ENCODE results near the gene TMEM218.
"Not testable (repeated sequence)": the region's sequence is repeated elsewhere in the genome, so short reads cannot be mapped to it uniquely, and the experiment has no call there.

Gene TMEM218

DNA sequence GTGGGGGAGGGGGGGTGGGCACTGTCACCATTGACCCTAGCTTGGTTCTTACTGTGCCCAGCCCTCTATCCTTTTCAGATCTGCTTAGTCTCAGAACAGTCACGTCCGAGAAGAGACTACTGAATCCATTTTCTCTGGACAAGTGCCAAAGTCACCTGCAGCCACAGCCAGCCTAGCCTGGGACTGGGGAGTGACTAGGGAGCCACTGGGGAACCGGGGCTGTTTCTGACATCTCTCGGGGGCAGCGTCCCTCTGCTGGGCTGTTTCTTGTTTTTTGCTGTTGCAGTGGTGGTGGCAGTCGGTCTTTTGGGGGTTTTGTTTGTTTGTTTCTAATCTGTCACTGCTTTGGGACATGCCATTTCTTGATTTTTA is 39.6 kb downstream of the TMEM218 start:
- no peak for TF ChIP-seq GATA1 (IDR thresholded peaks at IDR 0.05; ENCODE audit: low read depth, low read length)
- no peak for TF ChIP-seq POLR2A (IDR thresholded peaks at IDR 0.05; ENCODE audit: low read length)
- DNase-seq, result no peak

DNA sequence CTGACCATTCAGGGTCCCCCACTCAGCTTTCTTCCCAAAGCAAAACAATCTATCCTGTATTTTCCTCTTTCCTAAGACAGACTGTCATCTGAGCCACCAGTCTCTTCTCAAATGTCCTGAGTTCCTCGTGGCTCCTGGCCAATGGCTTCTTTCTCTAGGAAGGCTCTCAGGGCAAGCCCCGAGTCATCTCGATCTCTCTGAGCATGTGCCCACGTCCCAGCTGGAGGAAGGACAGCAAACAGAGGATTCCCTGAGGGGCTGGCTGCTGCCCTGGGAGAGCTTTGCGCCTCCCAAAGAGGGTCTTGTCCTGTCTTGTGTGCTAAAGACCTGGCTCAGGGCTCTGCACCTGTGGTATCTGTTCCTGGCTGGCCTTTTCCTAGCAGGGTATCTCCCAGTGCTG is 40.0 kb downstream of the TMEM218 start:
- TF ChIP-seq GATA1 (IDR thresholded peaks at IDR 0.05; ENCODE audit: low read depth, low read length) (no peak), POLR2A (IDR thresholded peaks at IDR 0.05; ENCODE audit: low read length) (no peak)
- peak in 1 of 2 experiments; percentile 25 for DNase-seq

DNA sequence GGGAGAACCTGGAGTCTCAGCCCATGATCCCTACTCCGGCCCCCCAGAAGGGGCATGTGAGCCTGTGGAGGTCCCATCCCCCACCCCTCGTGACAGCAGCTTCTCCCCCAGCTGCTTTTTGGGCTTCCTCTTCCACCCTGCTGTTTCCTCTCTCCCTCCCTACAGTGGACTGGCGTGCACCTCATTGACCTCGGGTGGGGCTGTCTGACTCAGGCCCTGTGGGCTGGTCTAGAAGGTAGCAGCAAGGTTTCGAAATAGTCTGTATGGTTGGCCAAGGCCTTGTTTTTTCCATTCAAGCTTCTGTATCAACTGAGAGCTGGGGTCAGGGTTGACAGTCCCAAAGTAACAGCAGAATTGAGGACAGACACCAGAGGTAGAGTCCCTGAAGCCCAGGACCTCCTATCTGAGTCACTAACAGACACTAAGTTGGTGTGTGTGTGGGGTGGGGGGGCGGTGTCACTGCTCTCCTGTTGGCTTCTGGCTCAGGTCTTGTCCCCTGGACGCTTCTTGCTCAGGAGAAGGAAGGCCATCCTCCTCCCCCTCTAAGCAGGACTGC is 40.6 kb downstream of the TMEM218 start:
- no peak for TF ChIP-seq GATA1 (IDR thresholded peaks at IDR 0.05; ENCODE audit: low read depth, low read length)
- TF ChIP-seq POLR2A (IDR thresholded peaks at IDR 0.05; ENCODE audit: low read length), result peak; percentile 44
- peak; percentile 68 to 82 for DNase-seq

DNA sequence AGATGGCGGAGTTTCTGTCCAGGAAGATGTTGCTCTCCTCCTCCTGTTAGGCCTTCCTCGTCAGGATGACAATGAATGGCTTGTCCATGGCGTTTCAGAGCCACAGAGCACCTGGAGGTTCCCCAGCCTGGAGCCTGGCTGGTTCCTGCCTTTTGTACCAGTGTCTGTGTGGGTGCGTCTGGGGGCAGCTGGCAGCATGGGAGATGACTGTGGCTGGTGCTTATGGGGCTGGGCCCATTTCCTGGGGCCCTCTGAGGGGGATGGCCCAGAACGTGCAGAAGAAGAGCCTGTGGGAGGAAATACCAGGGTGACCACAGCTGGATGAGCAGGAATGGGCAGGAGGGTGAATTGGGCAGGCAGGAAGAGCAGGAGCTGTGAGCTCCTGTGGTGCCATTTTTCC is 41.6 kb downstream of the TMEM218 start:
- no peak for DNase-seq

DNA sequence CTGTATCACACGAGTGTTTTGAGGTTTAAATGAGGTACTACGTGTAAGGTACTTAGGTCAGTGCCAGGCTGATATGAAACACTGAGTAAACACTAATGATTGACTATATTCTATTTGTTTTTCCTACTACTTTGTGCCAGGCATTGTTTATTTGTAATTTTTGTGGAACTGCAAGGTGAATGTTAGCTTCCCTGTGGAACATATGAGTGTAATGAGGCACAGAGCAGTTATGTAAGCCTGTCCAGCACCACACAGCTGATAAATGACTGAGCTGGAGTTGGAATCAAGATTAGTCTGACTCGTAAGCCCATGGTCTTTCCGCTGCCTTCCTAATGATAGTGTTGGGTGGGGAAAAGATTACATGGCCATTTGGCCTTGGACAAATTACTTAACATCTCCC is 42.4 kb downstream of the TMEM218 start:
- peak; percentile 65 to 71 for DNase-seq
- no peak for TF ChIP-seq GATA1 (IDR thresholded peaks at IDR 0.05; ENCODE audit: low read depth, low read length)
- no peak for TF ChIP-seq POLR2A (IDR thresholded peaks at IDR 0.05; ENCODE audit: low read length)

More for the DNA sequence above, 41.6 kb downstream of the TMEM218 start:
- TF ChIP-seq GATA1 (IDR thresholded peaks at IDR 0.05; ENCODE audit: low read depth, low read length), result no peak
- TF ChIP-seq POLR2A (IDR thresholded peaks at IDR 0.05; ENCODE audit: low read length), result no peak

DNA sequence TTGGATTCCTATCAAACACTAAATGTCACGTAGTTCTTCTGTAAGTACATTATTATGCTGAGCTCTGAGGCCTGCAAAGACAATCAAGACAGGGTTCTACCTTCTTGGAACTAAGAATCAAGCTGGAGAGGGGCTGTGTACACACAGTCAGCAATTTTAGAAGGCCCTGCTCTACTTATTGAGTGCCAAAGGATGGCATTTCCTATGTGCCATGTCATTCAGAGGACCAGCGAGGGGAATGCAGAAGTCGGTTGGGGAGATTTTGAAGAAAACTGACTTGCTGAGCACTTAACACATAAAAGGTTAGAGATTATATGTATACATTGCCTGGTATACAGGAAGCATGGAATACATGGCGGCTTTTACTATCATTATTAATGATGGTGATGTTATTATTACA is 43.1 kb downstream of the TMEM218 start:
- TF ChIP-seq POLR2A (IDR thresholded peaks at IDR 0.05; ENCODE audit: low read length), result no peak
- no peak for TF ChIP-seq GATA1 (IDR thresholded peaks at IDR 0.05; ENCODE audit: low read depth, low read length)
- DNase-seq, result peak in 1 of 2 experiments; percentile 8

DNA sequence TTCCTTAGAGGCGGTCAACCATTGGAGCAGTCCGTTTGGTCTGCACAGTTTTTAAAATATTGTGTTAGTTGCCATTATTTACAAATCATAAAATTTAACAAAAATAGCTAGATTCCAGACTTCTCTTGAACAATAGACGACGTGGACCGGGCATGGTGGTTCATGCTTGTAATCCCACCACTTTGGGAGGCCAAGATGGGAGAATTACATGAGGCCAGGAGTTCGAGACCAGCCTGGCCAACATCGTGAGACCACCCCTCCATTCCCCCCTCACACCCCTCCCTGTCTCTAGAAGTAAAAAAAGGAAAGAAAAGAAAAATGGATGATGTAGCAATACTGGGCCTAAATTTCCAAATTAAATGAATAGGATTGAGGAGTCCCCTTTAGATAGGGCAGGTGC is 47.4 kb downstream of the TMEM218 start:
- DNase-seq, result no peak
- TF ChIP-seq GATA1 (IDR thresholded peaks at IDR 0.05; ENCODE audit: low read depth, low read length) (no peak), POLR2A (IDR thresholded peaks at IDR 0.05; ENCODE audit: low read length) (peak; percentile 32)

DNA sequence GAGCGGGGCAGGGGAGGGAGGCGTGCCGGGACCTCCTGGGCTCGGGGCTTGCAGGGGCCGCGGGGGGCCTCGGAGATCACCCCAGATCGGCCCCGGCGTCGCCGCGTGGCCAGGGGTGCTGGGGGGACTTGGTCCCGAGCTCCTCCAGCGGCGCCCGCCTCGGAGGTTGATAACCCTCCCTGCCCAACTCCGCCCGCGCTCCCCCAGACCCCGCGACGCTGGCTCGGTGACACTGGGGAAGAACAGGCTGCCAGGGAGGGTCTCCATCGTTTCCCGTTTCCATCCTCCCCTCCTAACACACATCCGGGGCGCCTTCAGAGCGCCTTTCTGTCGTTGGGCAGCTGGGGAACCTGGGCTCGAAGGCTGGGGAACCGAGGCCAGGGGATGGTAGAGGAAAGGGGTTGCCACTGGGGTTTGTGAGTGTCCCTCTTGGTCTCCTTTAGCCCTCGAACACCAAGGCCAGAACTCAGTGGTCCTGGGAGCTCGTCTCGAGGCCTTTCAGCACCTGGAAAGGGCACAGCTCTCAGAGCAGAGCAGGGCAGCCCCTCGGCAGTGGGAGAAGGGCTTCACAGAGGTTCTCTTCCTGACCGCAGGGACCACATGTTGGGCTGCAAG is 47.9 kb downstream of the TMEM218 start:
- DNase-seq, result no peak
- TF ChIP-seq POLR2A (IDR thresholded peaks at IDR 0.05; ENCODE audit: low read length), result no peak

DNA sequence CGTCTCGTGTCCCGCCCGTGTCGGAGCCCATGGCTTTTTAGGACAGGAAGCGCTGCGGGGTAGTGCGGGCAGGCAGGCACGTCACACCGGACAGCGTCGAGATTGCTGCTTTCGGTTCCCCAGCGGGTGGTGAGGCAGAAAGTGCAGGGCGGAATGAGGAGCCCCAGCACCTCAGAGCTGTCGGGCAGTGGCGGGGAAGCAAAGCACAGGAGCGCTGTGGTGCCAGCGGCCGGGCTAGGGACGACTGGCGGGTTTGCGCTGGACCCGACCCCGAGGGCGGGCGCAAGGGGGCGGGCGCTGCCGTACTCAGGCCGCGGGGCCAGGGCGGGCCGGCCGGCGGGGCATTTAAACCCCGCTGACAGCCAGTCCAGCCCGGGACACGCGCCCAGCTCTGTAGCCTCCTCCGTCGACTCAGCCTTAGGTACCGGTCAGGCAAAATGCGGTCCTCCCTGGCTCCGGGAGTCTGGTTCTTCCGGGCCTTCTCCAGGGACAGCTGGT is 48.4 kb downstream of the TMEM218 start, which contains the start of gene SLC37A2:
Gene SLC37A2, plus strand, starts transcription at position 375 of the 498 bp plus-strand sequence. Its CDS starts 63 bp downstream, at position 438.
- TF ChIP-seq POLR2A (IDR thresholded peaks at IDR 0.05; ENCODE audit: low read length) (peak; percentile 20), GATA1 (IDR thresholded peaks at IDR 0.05; ENCODE audit: low read depth, low read length) (no peak)

DNA sequence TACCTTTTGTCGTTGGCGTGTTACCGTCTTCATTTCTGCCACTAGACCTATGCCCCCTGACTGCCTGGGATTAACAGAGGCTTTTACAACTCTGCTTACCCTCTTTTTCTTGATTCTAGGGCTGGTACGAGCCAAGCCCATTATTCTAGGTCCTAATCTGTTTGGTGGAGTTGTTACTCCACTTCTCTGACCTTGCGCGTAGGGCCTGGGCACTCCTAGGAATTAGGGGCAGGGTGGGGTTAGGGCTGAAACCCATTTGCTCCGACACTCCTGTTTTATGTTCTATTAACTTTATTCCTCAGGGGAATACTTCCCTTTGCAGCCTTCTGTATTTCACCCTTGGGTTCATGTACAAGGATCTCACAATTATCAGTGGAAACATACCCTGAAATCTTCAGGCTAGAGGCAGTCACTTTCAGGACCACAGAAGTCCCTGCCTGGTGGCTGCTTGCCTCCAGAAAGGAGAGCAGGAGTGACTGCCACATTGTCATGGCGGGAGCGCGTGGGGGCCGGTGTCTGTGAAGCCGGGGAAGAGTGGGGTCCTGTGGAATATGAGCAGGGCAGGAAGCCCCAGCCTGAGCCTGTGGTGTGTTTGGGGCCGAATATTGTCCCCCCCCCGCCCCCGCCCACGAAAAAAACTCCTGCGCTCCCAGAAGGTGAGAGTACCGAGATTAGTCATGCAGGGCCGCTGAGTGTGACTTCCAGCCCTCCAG is 49.1 kb downstream of the TMEM218 start:
- TF ChIP-seq GATA1 (IDR thresholded peaks at IDR 0.05; ENCODE audit: low read depth, low read length), result no peak
- TF ChIP-seq POLR2A (IDR thresholded peaks at IDR 0.05; ENCODE audit: low read length), result no peak
- DNase-seq, result no peak

More for the DNA sequence above, 48.4 kb downstream of the TMEM218 start, which contains the start of gene SLC37A2:
- peak; percentile 43 to 61 for DNase-seq

DNA sequence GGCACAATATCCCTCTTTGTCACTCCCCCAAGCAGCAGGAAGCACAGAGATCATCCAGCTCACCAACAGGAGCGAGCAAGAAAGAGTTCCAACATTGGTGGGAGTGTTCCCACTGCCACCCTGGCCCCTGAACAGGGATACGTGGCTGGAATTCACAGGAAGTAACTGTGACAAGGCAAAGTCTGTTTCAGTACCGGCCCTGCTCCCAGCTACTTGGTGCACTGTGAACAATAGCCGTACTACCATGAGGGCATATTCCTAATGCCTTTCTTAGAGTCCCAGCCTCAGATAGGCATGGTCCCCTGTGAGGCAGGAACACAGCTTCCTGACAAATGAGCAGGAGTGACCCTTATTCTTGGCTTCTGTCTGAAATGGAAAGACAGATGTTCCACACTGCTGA is 50.1 kb downstream of the TMEM218 start:
- no peak for TF ChIP-seq GATA1 (IDR thresholded peaks at IDR 0.05; ENCODE audit: low read depth, low read length)
- TF ChIP-seq POLR2A (IDR thresholded peaks at IDR 0.05; ENCODE audit: low read length), result no peak
- no peak for DNase-seq

DNA sequence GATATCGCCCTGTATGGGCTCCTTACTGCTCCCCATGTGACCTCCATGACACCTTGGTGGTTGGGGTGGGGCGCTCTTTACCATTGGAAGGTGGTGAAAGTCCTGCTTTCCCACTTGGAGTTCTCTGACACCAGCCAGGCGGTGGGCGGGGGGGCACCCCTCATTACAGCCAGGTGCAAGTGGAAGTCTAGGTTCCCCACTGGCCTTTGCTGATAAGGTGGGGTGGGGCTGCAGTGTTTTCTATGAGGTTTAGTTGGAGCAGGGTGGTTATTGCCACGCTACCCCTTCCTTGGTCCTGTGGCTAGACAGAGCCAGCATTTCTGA is 53.8 kb downstream of the TMEM218 start:
- no peak for DNase-seq

DNA sequence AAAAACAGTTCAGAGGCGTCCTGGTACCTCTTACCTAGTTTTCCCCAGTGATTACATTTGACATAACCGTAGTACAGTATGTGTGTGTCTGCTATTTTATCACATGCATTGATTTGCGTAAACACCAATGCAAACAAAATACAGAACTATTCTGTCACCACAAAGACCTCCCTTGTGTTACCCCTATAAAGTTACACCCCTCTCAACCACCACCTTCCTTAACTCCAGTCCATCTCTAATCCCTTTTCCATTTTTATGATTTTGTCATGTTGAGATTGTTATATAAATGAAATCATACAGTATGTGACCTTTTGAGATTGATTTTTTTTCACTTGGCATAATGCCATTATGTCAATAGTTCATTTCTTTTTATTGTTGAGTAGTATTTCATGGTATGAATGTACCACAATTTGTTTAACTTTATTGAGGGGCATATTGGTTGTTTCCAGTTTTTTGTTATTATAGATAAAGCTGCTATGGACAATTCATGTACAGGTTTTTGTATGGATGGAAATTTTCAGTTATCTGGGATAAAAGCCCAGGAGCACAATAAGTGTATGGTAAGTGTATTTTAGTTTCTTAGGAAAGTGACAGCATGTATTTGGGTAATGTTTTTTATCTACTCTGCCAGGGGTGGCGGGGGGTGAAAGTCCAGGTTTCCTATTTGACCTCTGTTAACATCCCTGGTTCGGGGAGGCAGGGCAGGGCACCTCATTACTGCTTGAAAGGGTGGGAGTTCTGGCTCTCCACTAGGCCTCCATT is 54.3 kb downstream of the TMEM218 start:
- DNase-seq, result no peak

More for the DNA sequence above, 53.8 kb downstream of the TMEM218 start:
- TF ChIP-seq POLR2A (IDR thresholded peaks at IDR 0.05; ENCODE audit: low read length), result no peak
- TF ChIP-seq GATA1 (IDR thresholded peaks at IDR 0.05; ENCODE audit: low read depth, low read length), result no peak

DNA sequence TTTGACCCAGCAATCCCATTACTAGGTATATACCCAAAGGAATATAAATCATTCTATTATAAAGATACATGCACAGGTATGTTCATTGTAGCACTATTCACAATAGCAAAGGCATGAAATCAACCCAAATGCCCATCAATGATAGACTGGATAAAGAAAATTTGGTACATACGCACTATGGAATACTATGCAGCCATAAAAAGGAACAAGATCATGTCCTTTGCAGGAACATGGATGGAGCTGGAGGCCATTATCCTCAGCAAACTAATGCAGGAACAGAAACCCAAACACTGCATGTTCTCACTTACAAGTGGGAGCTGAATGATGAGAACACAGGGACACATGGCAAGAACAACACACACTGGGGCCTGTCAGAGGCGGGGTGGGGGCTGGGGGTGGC is 55.3 kb downstream of the TMEM218 start:
- not testable (repeated sequence) for DNase-seq

More for the DNA sequence above, 54.3 kb downstream of the TMEM218 start:
- TF ChIP-seq POLR2A (IDR thresholded peaks at IDR 0.05; ENCODE audit: low read length), result no peak
- TF ChIP-seq GATA1 (IDR thresholded peaks at IDR 0.05; ENCODE audit: low read depth, low read length), result no peak
